MM.1S (cell line): ENCODE measurements around the gene RBBP7.

Source experiments
- DNase-seq: peaks from one replicate; pipeline ENCODE4 v3.0.0-alpha.2; 2015
- H2AFZ ChIP-seq: fragments of 300-600 bp; sonication (generic); 2 replicates; pipeline ENCODE4 v1.6.0; 2016; ENCODE audit warnings: antibody characterized with exemption, low read length
- H3F3A ChIP-seq: fragments of 300-600 bp; sonication (generic); 2 replicates; pipeline ENCODE4 v1.6.1; 2016; ENCODE audit warnings: mild to moderate bottlenecking, antibody characterized with exemption, low read length, moderate library complexity, mixed read lengths; ENCODE audit not compliant: insufficient read depth
- H3K27ac ChIP-seq: fragments of 300-600 bp; sonication (generic); 2 replicates; pipeline ENCODE4 v1.5.1; 2016; ENCODE audit warnings: mild to moderate bottlenecking, low read length
- H3K27me3 ChIP-seq: fragments of 300-600 bp; sonication (generic); replicated peaks from 2 replicates; pipeline ENCODE4 v1.6.0; 2016; ENCODE audit warnings: low read length; ENCODE audit not compliant: insufficient read depth
- H3K36me3 ChIP-seq: fragments of 300-600 bp; sonication (generic); replicated peaks from 2 replicates; pipeline ENCODE4 v1.6.1; 2016; ENCODE audit warnings: mild to moderate bottlenecking, low read length, mixed read lengths; ENCODE audit not compliant: insufficient read depth
- H3K4me1 ChIP-seq: fragments of 300-600 bp; sonication (generic); 2 replicates; pipeline ENCODE4 v1.6.1; 2016; ENCODE audit warnings: low read length, mixed read lengths
- H3K4me2 ChIP-seq: fragments of 300-600 bp; sonication (generic); 2 replicates; pipeline ENCODE4 v1.6.0; 2016; ENCODE audit warnings: low read depth, low read length
- H3K4me3 ChIP-seq: fragments of 300-600 bp; sonication (generic); 2 replicates; pipeline ENCODE4 v1.5.1; 2016; ENCODE audit warnings: low read length, mixed read lengths
- H3K79me2 ChIP-seq: fragments of 300-600 bp; sonication (generic); 2 replicates; pipeline ENCODE4 v1.6.1; 2016; ENCODE audit warnings: mixed run types, low read length, mixed read lengths
- H3K9ac ChIP-seq: fragments of 300-600 bp; sonication (generic); 2 replicates; pipeline ENCODE4 v1.6.1; 2016; ENCODE audit warnings: low read length, mixed read lengths
- H3K9me2 ChIP-seq: fragments of 300-600 bp; sonication (generic); replicated peaks from 2 replicates; pipeline ENCODE4 v1.6.1; 2016; ENCODE audit warnings: mild to moderate bottlenecking, low read length, mixed read lengths; ENCODE audit not compliant: insufficient read depth
- H3K9me3 ChIP-seq: fragments of 300-600 bp; sonication (generic); replicated peaks from 2 replicates; pipeline ENCODE4 v1.6.1; 2016; ENCODE audit warnings: mild to moderate bottlenecking, low read length, mixed read lengths; ENCODE audit not compliant: insufficient read depth
- H4K20me1 ChIP-seq: fragments of 300-600 bp; sonication (generic); 2 replicates; pipeline ENCODE4 v1.6.1; 2016; ENCODE audit warnings: mild to moderate bottlenecking, low read length, moderate library complexity, mixed read lengths; ENCODE audit not compliant: insufficient read depth
- EZH2 ChIP-seq: fragments of 300-600 bp; sonication (generic); optimal IDR thresholded peaks from 2 replicates; pipeline ENCODE3; 2017; ENCODE audit warnings: low read depth, mild to moderate bottlenecking, antibody characterized with exemption, low read length, mixed read lengths
- EZH2phosphoT487 ChIP-seq: fragments of 300-600 bp; sonication (generic); IDR thresholded peaks from 2 replicates; pipeline ENCODE4 v1.6.1; 2018; ENCODE audit warnings: antibody characterized with exemption, low read length
- TF ChIP-seq, protein P1 (sequence below): fragments of 300-600 bp; sonication (generic); IDR thresholded peaks from 2 replicates; pipeline ENCODE4 v1.5.1; 2016; ENCODE audit warnings: antibody characterized with exemption, low read length, mixed read lengths

RBBP7 gene

DNA sequence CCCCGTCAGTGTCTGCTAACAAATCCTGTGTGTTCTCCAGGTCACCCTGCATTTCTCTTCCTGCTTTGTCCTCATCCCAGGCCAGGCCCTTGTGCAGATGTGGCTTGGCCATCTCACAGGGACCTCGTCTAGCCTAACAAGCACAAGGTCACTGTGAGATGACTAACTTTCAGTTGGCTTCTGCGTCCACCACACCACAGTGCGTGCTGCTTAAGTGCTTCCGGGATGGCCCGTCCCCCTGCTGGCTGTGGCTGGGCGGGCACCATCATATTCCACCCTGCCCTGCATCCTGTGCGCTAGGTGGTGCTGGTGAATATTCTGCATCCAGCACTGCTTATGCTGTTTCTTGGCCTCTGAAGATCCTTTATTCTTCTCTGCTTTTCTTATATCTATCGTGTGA is 33.8 kb downstream of the RBBP7 start:
- Histone ChIP-seq H2AFZ (no peak overlapping the region), H3K9ac (no peak overlapping the region), H4K20me1 (no peaks in the 10 kb centered on the region), H3K4me1 (no peaks in the 10 kb centered on the region), H3K9me3 (no peaks in the 10 kb centered on the region), H3K9me2 (no peaks in the 10 kb centered on the region), H3K36me3 (no peaks in the 10 kb centered on the region), H3K4me3 (no peak overlapping the region), H3K27ac (no peak overlapping the region), H3K4me2 (no peak overlapping the region), H3F3A (no peaks in the 10 kb centered on the region; the same call in 1 of the 2 replicates), H3K27me3 (no peaks in the 10 kb centered on the region), H3K79me2 (no peaks in the 10 kb centered on the region)
- no peak for TF ChIP-seq EZH2phosphoT487
- no peak for TF ChIP-seq EZH2
- TF ChIP-seq, protein P1, sequence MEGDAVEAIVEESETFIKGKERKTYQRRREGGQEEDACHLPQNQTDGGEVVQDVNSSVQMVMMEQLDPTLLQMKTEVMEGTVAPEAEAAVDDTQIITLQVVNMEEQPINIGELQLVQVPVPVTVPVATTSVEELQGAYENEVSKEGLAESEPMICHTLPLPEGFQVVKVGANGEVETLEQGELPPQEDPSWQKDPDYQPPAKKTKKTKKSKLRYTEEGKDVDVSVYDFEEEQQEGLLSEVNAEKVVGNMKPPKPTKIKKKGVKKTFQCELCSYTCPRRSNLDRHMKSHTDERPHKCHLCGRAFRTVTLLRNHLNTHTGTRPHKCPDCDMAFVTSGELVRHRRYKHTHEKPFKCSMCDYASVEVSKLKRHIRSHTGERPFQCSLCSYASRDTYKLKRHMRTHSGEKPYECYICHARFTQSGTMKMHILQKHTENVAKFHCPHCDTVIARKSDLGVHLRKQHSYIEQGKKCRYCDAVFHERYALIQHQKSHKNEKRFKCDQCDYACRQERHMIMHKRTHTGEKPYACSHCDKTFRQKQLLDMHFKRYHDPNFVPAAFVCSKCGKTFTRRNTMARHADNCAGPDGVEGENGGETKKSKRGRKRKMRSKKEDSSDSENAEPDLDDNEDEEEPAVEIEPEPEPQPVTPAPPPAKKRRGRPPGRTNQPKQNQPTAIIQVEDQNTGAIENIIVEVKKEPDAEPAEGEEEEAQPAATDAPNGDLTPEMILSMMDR, result 0 out of 2 replicates have a peak, but pooled peaks have one; percentile 9
- no peak for DNase-seq

DNA sequence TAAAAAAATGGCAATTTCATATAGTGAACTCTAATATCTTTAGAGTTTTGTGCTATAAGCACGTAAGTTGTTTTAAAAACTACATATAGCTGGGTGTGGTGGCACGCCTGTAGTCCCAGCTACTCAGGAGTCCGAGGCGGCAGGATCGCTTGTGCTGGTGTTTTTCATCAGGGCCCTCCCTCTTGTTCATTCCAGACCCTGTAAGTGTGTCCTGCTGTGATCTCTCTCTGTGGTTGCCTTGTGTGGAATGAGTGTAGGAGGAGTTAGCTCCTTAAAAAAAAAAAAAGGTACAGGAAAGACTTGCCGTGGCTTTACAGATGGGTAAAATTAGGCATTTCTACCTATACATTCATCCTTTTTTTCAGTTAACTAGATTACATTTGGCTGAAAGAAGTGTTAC is 35.4 kb downstream of the RBBP7 start:
- no peak for DNase-seq

DNA sequence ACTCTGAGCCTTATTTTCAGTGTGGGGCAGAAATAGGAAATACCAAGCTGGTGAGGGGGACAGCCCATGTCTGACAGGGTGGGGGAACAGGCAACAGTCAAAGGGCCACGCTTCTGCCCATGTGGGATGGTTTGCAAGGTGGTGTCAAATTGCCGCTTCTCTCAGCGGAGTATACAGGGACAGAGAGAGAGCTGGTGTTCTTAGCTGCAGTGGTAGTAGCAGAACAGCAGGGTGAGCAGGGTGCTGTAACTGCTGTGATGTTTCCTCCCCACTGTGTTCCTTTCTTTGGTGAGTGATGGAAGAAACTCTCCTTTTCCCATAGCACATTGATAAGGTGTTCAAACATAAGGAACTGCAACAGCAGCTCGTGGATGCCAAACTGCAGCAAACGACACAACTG is 37.9 kb downstream of the RBBP7 start:
- DNase-seq, result no peak
- Histone ChIP-seq H3K4me3 (no peak overlapping the region), H3K9me2 (no peaks in the 10 kb centered on the region), H3K36me3 (no peaks in the 10 kb centered on the region), H3K9ac (no peak overlapping the region), H3K79me2 (no peaks in the 10 kb centered on the region), H3K27ac (no peak overlapping the region), H3F3A (no peaks in the 10 kb centered on the region; the same call in 1 of the 2 replicates), H3K27me3 (no peaks in the 10 kb centered on the region), H3K4me2 (no peak overlapping the region), H3K9me3 (no peaks in the 10 kb centered on the region), H4K20me1 (no peaks in the 10 kb centered on the region), H3K4me1 (no peaks in the 10 kb centered on the region), H2AFZ (no peak overlapping the region)
- TF ChIP-seq, protein P1, result no peak
- no peak for TF ChIP-seq EZH2phosphoT487
- TF ChIP-seq EZH2, result no peak

More for the DNA sequence above, 35.4 kb downstream of the RBBP7 start:
- Histone ChIP-seq H3K4me1 (no peaks in the 10 kb centered on the region), H3K27ac (no peak overlapping the region), H3K79me2 (no peaks in the 10 kb centered on the region), H3K4me2 (no peak overlapping the region), H3K9ac (no peak overlapping the region), H2AFZ (no peak overlapping the region), H3K27me3 (no peaks in the 10 kb centered on the region), H3K4me3 (no peak overlapping the region), H3K9me3 (no peaks in the 10 kb centered on the region), H3F3A (no peaks in the 10 kb centered on the region; the same call in 1 of the 2 replicates), H3K9me2 (no peaks in the 10 kb centered on the region), H4K20me1 (no peaks in the 10 kb centered on the region), H3K36me3 (no peaks in the 10 kb centered on the region)
- TF ChIP-seq, protein P1, result no peak
- TF ChIP-seq EZH2 (no peak), EZH2phosphoT487 (no peak)
